GM23338 (cell line): ENCODE data around the gene ADAMTS4. TPM values are rescaled to one million over a fixed set of nuclear protein-coding genes. Genes with fewer than 3 reads are reported as not detected.

Experiments
- ATAC-seq: fragments of 200-7000 bp; cut with Tn5 transposase; 3 replicates; pipeline ENCODE4 v1.9.1; 2020
- DNase-seq: peaks from one replicate; pipeline ENCODE4 v3.0.0-alpha.2; 2015; ENCODE audit warnings: low spot score
- H2AFZ ChIP-seq: fragments of 200-600 bp; sonication (generic); 2 replicates; pipeline ENCODE4 v1.8.0; 2016; ENCODE audit warnings: antibody characterized with exemption, mild to moderate bottlenecking, moderate library complexity
- H3F3A ChIP-seq: fragments of 200-600 bp; sonication (generic); replicated peaks from 2 replicates; pipeline ENCODE4 v1.8.0; 2017; ENCODE audit warnings: antibody characterized with exemption, mixed run types, low read depth
- H3K27ac ChIP-seq: fragments of 200-600 bp; sonication (generic); 2 replicates; pipeline ENCODE4 v1.6.1; 2016; ENCODE audit warnings: low read depth
- H3K27me3 ChIP-seq: fragments of 200-600 bp; sonication (generic); 2 replicates; pipeline ENCODE4 v1.8.0; 2016; ENCODE audit warnings: mild to moderate bottlenecking, mixed run types, moderate library complexity; ENCODE audit not compliant: insufficient read depth
- H3K36me3 ChIP-seq: fragments of 200-600 bp; sonication (generic); 2 replicates; pipeline ENCODE4 v1.8.0; 2016; ENCODE audit warnings: mild to moderate bottlenecking; ENCODE audit not compliant: insufficient read depth
- H3K4me1 ChIP-seq: fragments of 200-600 bp; sonication (generic); 2 replicates; pipeline ENCODE4 v1.8.0; 2016; ENCODE audit warnings: mild to moderate bottlenecking, moderate library complexity; ENCODE audit not compliant: insufficient read depth
- H3K4me2 ChIP-seq: fragments of 200-600 bp; sonication (generic); 2 replicates; pipeline ENCODE4 v1.7.1; 2017; ENCODE audit warnings: mixed run types
- H3K4me3 ChIP-seq: fragments of 200-600 bp; sonication (generic); 2 replicates; pipeline ENCODE4 v1.6.1; 2016; ENCODE audit warnings: mixed run types
- H3K79me2 ChIP-seq: fragments of 200-600 bp; sonication (generic); replicated peaks from 2 replicates; pipeline ENCODE4 v1.8.0; 2017; ENCODE audit warnings: mild to moderate bottlenecking; ENCODE audit not compliant: insufficient read depth
- H3K9me2 ChIP-seq: fragments of 200-600 bp; sonication (generic); 2 replicates; pipeline ENCODE4 v1.8.0; 2017; ENCODE audit not compliant: insufficient read depth
- H4K20me1 ChIP-seq: fragments of 200-600 bp; sonication (generic); replicated peaks from 2 replicates; pipeline ENCODE4 v1.8.0; 2017; ENCODE audit warnings: mild to moderate bottlenecking; ENCODE audit not compliant: insufficient read depth
- H3K27ac Mint-ChIP-seq: 2 replicates; pipeline ENCODE4 v1.8.0; 2020; ENCODE audit warnings: inconsistent platforms, mild to moderate bottlenecking, moderate library complexity, mixed read lengths
- H3K27me3 Mint-ChIP-seq: 3 replicates; pipeline ENCODE4 v1.8.0; 2022; ENCODE audit warnings: low read depth, mild to moderate bottlenecking, moderate library complexity, mixed read lengths, inconsistent platforms; ENCODE audit not compliant: insufficient read depth, poor library complexity
- H3K36me3 Mint-ChIP-seq: 3 replicates; pipeline ENCODE4 v1.8.0; 2021; ENCODE audit warnings: low read depth, mild to moderate bottlenecking, inconsistent platforms, moderate library complexity, mixed read lengths
- H3K4me1 Mint-ChIP-seq: 3 replicates; pipeline ENCODE4 v1.8.0; 2020; ENCODE audit warnings: mild to moderate bottlenecking, inconsistent platforms, mixed read lengths
- H3K4me3 Mint-ChIP-seq: 3 replicates; pipeline ENCODE4 v1.8.0; 2021; ENCODE audit warnings: moderate library complexity, mild to moderate bottlenecking, inconsistent platforms, mixed read lengths
- H3K9me3 Mint-ChIP-seq: 3 replicates; pipeline ENCODE4 v1.8.0; 2020; ENCODE audit warnings: moderate library complexity, mild to moderate bottlenecking, inconsistent platforms, mixed read lengths
- CTCF ChIP-seq, 2 experiments: fragments of 200-600 bp in 1 of 2; sonication (generic) in 1 of 2; conservative IDR thresholded peaks; 2 replicates each; pipeline versions ENCODE4 v1.5.1 to v1.6.1; 2016 to 2017; ENCODE audit warnings: antibody characterized with exemption in 2 of 2, low read depth in 2 of 2, mild to moderate bottlenecking in 2 of 2, moderate library complexity in 1 of 2
- ETS1 ChIP-seq: IDR thresholded peaks from 2 replicates; pipeline ENCODE4 v1.6.1; 2016; ENCODE audit warnings: antibody characterized with exemption
- EZH2 ChIP-seq: fragments of 200-600 bp; sonication (generic); IDR thresholded peaks from one replicate; pipeline ENCODE4 v1.8.0; 2017; ENCODE audit warnings: antibody characterized with exemption, mild to moderate bottlenecking, low read depth; ENCODE audit not compliant: unreplicated experiment
- POLR2AphosphoS5 ChIP-seq: IDR thresholded peaks from 2 replicates; pipeline ENCODE4 v1.6.1; 2016; ENCODE audit warnings: antibody characterized with exemption, low read depth
- ZNF114 ChIP-seq: fragments of 250-450 bp; sonication (Bioruptor Pico); IDR thresholded peaks from 2 replicates; pipeline ENCODE4 v1.5.0; 2020; ENCODE audit warnings: mild to moderate bottlenecking, moderate library complexity
- ZNF462 ChIP-seq: fragments of 250-450 bp; sonication (Bioruptor Pico); IDR thresholded peaks from 2 replicates; pipeline ENCODE4 v1.5.0; 2020; ENCODE audit warnings: mild to moderate bottlenecking, moderate library complexity
- polyA plus RNA-seq: library from polyadenylated mRNA; unstranded; fragments of >200 nt; fragmentation: Nextera tagmentation; extraction: Ambion mirVana; gene quantifications from 2 replicates; pipeline ENCODE4 v1.2.1, GENCODE V29; 2016
- total RNA-seq: library from RNA; depleted of rRNA; stranded (reverse); fragments of >200 nt; shearing (Covaris generic); gene quantifications from 2 replicates; pipeline ENCODE4 v1.2.3, GENCODE V29; 2014

Gene ADAMTS4
- total and polyA plus RNA-seq, 2 experiments from 2014 or later: 1.3 to 5.2 TPM

- no peaks in the 10 kb centered on the region for H3K27me3 ChIP-seq
- H3K4me1 Mint-ChIP-seq: peaks cover 26% of the 10 kb centered on the region
Observed at GRCh38 chr1:161225534-161226319, 26.9 kb upstream of the ADAMTS4 start, which contains the start of gene TOMM40L. TOMM40L (plus strand) TSS chr1:161226060; CDS start chr1:161226490, 430 bp downstream.

More at GRCh38 chr1:161225534-161226319, 26.9 kb upstream of the ADAMTS4 start, which contains the start of gene TOMM40L:
- Histone ChIP-seq H3K4me2 (peak within 1 kb of the TSS; percentile 96), H3K9me2 (no peaks in the 10 kb centered on the region), H2AFZ (peak within 1 kb of the TSS; percentile 11), H3K36me3 (peaks cover 6% of the 10 kb centered on the region), H3K27ac (peak within 1 kb of the TSS; percentile 84; the same call in 1 of the 2 replicates), H3K79me2 (no peaks in the 10 kb centered on the region), H3K4me3 (peak within 1 kb of the TSS; percentile 55), H3F3A (peaks cover 3% of the 10 kb centered on the region; the same call in 1 of the 2 replicates), H3K4me1 (peaks cover 13% of the 10 kb centered on the region), H4K20me1 (no peaks in the 10 kb centered on the region)
- peaks cover 6% of the 10 kb centered on the region for H3K27me3 Mint-ChIP-seq
- peaks cover 20% of the 10 kb centered on the region for H3K36me3 Mint-ChIP-seq
- DNase-seq: peak; percentile 98
- peak within 1 kb of the TSS; percentile 95 for H3K27ac Mint-ChIP-seq
- ATAC-seq: peak; percentile 92
- no peaks in the 10 kb centered on the region for H3K9me3 Mint-ChIP-seq
- TF ChIP-seq ZNF462 (CRISPR knock-in tag): peak; percentile 100
- TF ChIP-seq EZH2: no peak
- 0 out of 2 replicates have a peak, but pooled peaks have one; percentile 16 for TF ChIP-seq POLR2AphosphoS5
- peak; percentile 75 for TF ChIP-seq ETS1
- peak; percentile 93; the same call in 1 of the 2 replicates for TF ChIP-seq ZNF114
- peak; percentile 56 to 74 for TF ChIP-seq CTCF (conservative IDR thresholded peaks at IDR 0.05; ENCODE audit: low read depth in 2 of 2)
- H3K4me3 Mint-ChIP-seq: peak within 1 kb of the TSS; percentile 97
